Glutamatergic neuron (in vitro differentiated cells): ENCODE measurements around the gene CCSER2. TPM values are rescaled to one million over a fixed set of nuclear protein-coding genes. Genes with fewer than 3 reads are reported as not detected.

Experiments used
- DNase-seq: peaks from one replicate; pipeline ENCODE4 v3.0.0; 2022
- H3K27ac Mint-ChIP-seq: one replicate; pipeline ENCODE4 v1.8.0; 2020; ENCODE audit warnings: mild to moderate bottlenecking, mixed read lengths, inconsistent platforms; ENCODE audit not compliant: unreplicated experiment
- H3K27me3 Mint-ChIP-seq: one replicate; pipeline ENCODE4 v1.8.0; 2020; ENCODE audit warnings: mild to moderate bottlenecking, moderate library complexity, mixed read lengths, inconsistent platforms; ENCODE audit not compliant: unreplicated experiment
- H3K36me3 Mint-ChIP-seq: one replicate; pipeline ENCODE4 v1.8.0; 2020; ENCODE audit warnings: mild to moderate bottlenecking, mixed read lengths, inconsistent platforms; ENCODE audit not compliant: unreplicated experiment
- H3K4me1 Mint-ChIP-seq: one replicate; pipeline ENCODE4 v1.8.0; 2020; ENCODE audit warnings: mild to moderate bottlenecking, low read depth, mixed read lengths, inconsistent platforms; ENCODE audit not compliant: unreplicated experiment
- H3K4me3 Mint-ChIP-seq: one replicate; pipeline ENCODE4 v1.8.0; 2020; ENCODE audit warnings: mild to moderate bottlenecking, mixed read lengths, inconsistent platforms; ENCODE audit not compliant: unreplicated experiment
- H3K9me3 Mint-ChIP-seq: one replicate; pipeline ENCODE4 v1.8.0; 2020; ENCODE audit warnings: mild to moderate bottlenecking, moderate library complexity, mixed read lengths, inconsistent platforms; ENCODE audit not compliant: unreplicated experiment
- total RNA-seq: library from RNA; stranded (reverse); fragmentation: NEBNext Ultra II Directional; extraction: Animal tissue kit (Norgen Biotek cat#: 25700); gene quantifications from one replicate; pipeline ENCODE4 v1.2.1, GENCODE V29; 2021; ENCODE audit not compliant: unreplicated experiment
- TF ChIP-seq, protein P1 (sequence below): fragments of 200-600 bp; sonication (generic); IDR thresholded peaks from one replicate; pipeline ENCODE4 v1.5.0; 2021; ENCODE audit not compliant: partially characterized antibody, unreplicated experiment

Gene CCSER2
- total RNA-seq, 1 donor from 2014 or later, result 168 TPM

DNA sequence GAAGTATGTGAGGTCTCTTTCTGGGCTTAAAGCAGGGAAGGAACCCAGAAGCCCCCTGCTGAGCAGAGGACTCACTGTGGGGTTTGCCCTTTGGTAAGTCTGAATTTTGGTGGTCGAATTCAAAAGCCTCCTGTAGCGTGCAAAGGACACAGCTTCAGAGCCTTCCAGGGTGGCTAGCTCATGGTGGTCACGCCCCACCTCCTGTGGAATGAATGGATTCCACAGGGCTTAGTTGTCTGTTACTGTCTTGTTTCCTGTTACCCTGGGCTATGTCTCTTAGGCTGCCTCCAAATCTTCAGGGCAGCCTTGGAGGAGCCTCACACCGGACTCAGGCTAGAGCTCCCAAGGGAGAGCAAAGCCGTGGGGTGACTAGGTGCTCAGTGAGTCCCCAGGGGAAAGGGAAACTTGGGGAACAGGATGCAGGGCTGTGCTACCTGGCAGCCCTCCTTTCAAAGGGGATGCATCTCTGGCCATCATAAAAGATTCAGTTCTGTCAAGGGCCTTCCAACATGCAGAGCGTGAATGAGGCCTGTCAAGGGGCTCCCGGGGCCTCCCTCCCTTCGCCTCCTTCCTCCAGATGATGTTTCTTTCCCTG lies 211.7 kb downstream of the CCSER2 start:
- Mint-ChIP-seq H3K36me3 (no peaks in the 10 kb centered on the region), H3K9me3 (peaks cover 11% of the 10 kb centered on the region), H3K27ac (no peak overlapping the region), H3K4me1 (peaks cover 23% of the 10 kb centered on the region), H3K27me3 (no peaks in the 10 kb centered on the region), H3K4me3 (no peak overlapping the region)
- no peak for DNase-seq
- TF ChIP-seq, protein P1, sequence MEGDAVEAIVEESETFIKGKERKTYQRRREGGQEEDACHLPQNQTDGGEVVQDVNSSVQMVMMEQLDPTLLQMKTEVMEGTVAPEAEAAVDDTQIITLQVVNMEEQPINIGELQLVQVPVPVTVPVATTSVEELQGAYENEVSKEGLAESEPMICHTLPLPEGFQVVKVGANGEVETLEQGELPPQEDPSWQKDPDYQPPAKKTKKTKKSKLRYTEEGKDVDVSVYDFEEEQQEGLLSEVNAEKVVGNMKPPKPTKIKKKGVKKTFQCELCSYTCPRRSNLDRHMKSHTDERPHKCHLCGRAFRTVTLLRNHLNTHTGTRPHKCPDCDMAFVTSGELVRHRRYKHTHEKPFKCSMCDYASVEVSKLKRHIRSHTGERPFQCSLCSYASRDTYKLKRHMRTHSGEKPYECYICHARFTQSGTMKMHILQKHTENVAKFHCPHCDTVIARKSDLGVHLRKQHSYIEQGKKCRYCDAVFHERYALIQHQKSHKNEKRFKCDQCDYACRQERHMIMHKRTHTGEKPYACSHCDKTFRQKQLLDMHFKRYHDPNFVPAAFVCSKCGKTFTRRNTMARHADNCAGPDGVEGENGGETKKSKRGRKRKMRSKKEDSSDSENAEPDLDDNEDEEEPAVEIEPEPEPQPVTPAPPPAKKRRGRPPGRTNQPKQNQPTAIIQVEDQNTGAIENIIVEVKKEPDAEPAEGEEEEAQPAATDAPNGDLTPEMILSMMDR, result no peak

GRCh38 chr10:84540617-84541288 lies 212.4 kb downstream of the CCSER2 start:
- no peaks in the 10 kb centered on the region for H3K36me3 Mint-ChIP-seq
- TF ChIP-seq, protein P1, result peak; percentile 80
- peak overlapping the region; percentile 81 for H3K4me3 Mint-ChIP-seq
- H3K9me3 Mint-ChIP-seq, result peaks cover 11% of the 10 kb centered on the region
- H3K4me1 Mint-ChIP-seq, result peaks cover 18% of the 10 kb centered on the region
- peak; percentile 90 for DNase-seq
- no peaks in the 10 kb centered on the region for H3K27me3 Mint-ChIP-seq
- H3K27ac Mint-ChIP-seq, result no peak overlapping the region

DNA sequence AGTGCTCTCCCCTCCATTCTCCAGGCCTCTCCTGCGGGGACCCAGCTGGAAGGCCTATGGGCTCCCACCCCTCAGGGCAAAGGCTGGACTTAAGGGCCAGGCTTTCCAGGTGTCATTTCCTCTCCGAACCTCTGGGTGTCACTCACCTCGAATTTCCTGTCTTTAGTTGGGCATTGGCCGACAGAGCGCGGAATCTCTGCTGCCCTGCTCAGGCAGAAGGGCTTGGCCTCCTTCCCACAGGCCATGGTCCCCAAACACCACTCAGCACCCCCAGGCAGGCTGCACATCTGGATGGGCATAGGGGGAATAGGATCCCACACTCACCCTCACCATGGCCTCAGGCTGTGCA lies 212.9 kb downstream of the CCSER2 start:
- no peaks in the 10 kb centered on the region for H3K36me3 Mint-ChIP-seq
- TF ChIP-seq, protein P1, result no peak
- peaks cover 11% of the 10 kb centered on the region for H3K9me3 Mint-ChIP-seq
- H3K4me1 Mint-ChIP-seq, result peaks cover 14% of the 10 kb centered on the region
- DNase-seq, result peak; percentile 36
- peak overlapping the region; percentile 81 for H3K4me3 Mint-ChIP-seq
- no peak overlapping the region for H3K27ac Mint-ChIP-seq
- H3K27me3 Mint-ChIP-seq, result no peaks in the 10 kb centered on the region

GRCh38 chr10:84542522-84543490 lies 214.4 kb downstream of the CCSER2 start:
- peak; percentile 37 for DNase-seq
- Mint-ChIP-seq H3K4me3 (peak overlapping the region; percentile 20), H3K27ac (peak overlapping the region; percentile 87)

More at GRCh38 chr10:84542522-84543490, 214.4 kb downstream of the CCSER2 start:
- H3K36me3 Mint-ChIP-seq, result no peaks in the 10 kb centered on the region
- H3K4me1 Mint-ChIP-seq, result peaks cover 16% of the 10 kb centered on the region
- no peaks in the 10 kb centered on the region for H3K27me3 Mint-ChIP-seq
- TF ChIP-seq, protein P1, result no peak
- peaks cover 11% of the 10 kb centered on the region for H3K9me3 Mint-ChIP-seq
